Measurements from ENCODE around the gene SHROOM2.

SHROOM2 gene

GRCh38 chrX:9859711-9860555, 73.7 kb downstream of the SHROOM2 start:
- ChIA-PET CTCF (no interaction called here), POLR2A (no interaction called here)
- Histone ChIP-seq H3K4me3 (ENCODE audit: low read depth, low read length) (no peak overlapping the region), H3K27ac (ENCODE audit: extremely low read depth, low read depth, low read length) (no peak overlapping the region), H3K36me3 (ENCODE audit: control insufficient read depth in 2 of 2, insufficient read depth in 1 of 2, low read length in 2 of 2) (no peaks in the 10 kb centered on the region), H3K4me1 (ENCODE audit: control insufficient read depth, insufficient read depth, low read length) (no peaks in the 10 kb centered on the region), H3K9me3 (ENCODE audit: control insufficient read depth, insufficient read depth, low read depth, low read length) (no peaks in the 10 kb centered on the region)
- TF ChIP-seq ZNF677 (tag by site-specific recombination; IDR thresholded peaks at IDR 0.05) (no peak), ZBTB7A (tag by site-specific recombination; IDR thresholded peaks at IDR 0.05; ENCODE audit: low read depth) (no peak), ELK4 (IDR thresholded peaks at IDR 0.05; ENCODE audit: borderline replicate concordance, low read depth, low read length) (no peak), ZNF248 (tag by site-specific recombination; IDR thresholded peaks at IDR 0.05) (no peak), ZNF26 (tag by site-specific recombination; IDR thresholded peaks at IDR 0.05) (no peak), OSR2 (tag by site-specific recombination; IDR thresholded peaks at IDR 0.05) (no peak), MEIS1 (CRISPR knock-in tag; IDR thresholded peaks at IDR 0.05; ENCODE audit: borderline replicate concordance) (no peak), ZNF658 (tag by site-specific recombination; IDR thresholded peaks at IDR 0.05) (no peak), ZNF830 (tag by site-specific recombination; IDR thresholded peaks at IDR 0.05; ENCODE audit: low read depth) (no peak), ZNF555 (tag by site-specific recombination; conservative IDR thresholded peaks at IDR 0.05) (no peak), ZFP41 (tag by site-specific recombination; IDR thresholded peaks at IDR 0.05; ENCODE audit: borderline replicate concordance) (no peak), ZIC2 (tag by site-specific recombination; IDR thresholded peaks at IDR 0.05) (no peak), ZNF404 (tag by site-specific recombination; IDR thresholded peaks at IDR 0.05) (no peak), ZNF121 (tag by site-specific recombination; IDR thresholded peaks at IDR 0.05) (no peak), ZNF701 (tag by site-specific recombination; IDR thresholded peaks at IDR 0.05) (no peak), ZFHX2 (tag by site-specific recombination; conservative IDR thresholded peaks at IDR 0.05) (no peak), ZNF23 (tag by site-specific recombination; IDR thresholded peaks at IDR 0.05; ENCODE audit: borderline replicate concordance) (no peak), ZNF624 (tag by site-specific recombination; IDR thresholded peaks at IDR 0.05) (no peak)
- TF ChIP-seq, protein P1, sequence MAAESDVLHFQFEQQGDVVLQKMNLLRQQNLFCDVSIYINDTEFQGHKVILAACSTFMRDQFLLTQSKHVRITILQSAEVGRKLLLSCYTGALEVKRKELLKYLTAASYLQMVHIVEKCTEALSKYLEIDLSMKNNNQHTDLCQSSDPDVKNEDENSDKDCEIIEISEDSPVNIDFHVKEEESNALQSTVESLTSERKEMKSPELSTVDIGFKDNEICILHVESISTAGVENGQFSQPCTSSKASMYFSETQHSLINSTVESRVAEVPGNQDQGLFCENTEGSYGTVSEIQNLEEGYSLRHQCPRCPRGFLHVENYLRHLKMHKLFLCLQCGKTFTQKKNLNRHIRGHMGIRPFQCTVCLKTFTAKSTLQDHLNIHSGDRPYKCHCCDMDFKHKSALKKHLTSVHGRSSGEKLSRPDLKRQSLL (tag by site-specific recombination; IDR thresholded peaks at IDR 0.05) = no peak

GRCh38 chrX:9860826-9861225, 74.6 kb downstream of the SHROOM2 start:
- Histone ChIP-seq H3K4me1 (ENCODE audit: control insufficient read depth, insufficient read depth, low read length) (no peaks in the 10 kb centered on the region), H3K36me3 (ENCODE audit: control insufficient read depth in 2 of 2, insufficient read depth in 1 of 2, low read length in 2 of 2) (no peaks in the 10 kb centered on the region), H3K27ac (ENCODE audit: extremely low read depth, low read depth, low read length) (no peak overlapping the region), H3K9me3 (ENCODE audit: control insufficient read depth, insufficient read depth, low read depth, low read length) (no peaks in the 10 kb centered on the region), H3K4me3 (ENCODE audit: low read depth, low read length) (no peak overlapping the region)
- CTCF ChIA-PET = no interaction called here
- POLR2A ChIA-PET = no interaction called here
- no peak for TF ChIP-seq ZNF514 (tag by site-specific recombination; IDR thresholded peaks at IDR 0.05)
- TF ChIP-seq, protein P2, sequence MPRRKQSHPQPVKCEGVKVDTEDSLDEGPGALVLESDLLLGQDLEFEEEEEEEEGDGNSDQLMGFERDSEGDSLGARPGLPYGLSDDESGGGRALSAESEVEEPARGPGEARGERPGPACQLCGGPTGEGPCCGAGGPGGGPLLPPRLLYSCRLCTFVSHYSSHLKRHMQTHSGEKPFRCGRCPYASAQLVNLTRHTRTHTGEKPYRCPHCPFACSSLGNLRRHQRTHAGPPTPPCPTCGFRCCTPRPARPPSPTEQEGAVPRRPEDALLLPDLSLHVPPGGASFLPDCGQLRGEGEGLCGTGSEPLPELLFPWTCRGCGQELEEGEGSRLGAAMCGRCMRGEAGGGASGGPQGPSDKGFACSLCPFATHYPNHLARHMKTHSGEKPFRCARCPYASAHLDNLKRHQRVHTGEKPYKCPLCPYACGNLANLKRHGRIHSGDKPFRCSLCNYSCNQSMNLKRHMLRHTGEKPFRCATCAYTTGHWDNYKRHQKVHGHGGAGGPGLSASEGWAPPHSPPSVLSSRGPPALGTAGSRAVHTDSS (tag by site-specific recombination; IDR thresholded peaks at IDR 0.05) = no peak
- no peak for TF ChIP-seq BCL11A (tag by site-specific recombination; IDR thresholded peaks at IDR 0.05; ENCODE audit: low read depth)
- TF ChIP-seq, protein P3, sequence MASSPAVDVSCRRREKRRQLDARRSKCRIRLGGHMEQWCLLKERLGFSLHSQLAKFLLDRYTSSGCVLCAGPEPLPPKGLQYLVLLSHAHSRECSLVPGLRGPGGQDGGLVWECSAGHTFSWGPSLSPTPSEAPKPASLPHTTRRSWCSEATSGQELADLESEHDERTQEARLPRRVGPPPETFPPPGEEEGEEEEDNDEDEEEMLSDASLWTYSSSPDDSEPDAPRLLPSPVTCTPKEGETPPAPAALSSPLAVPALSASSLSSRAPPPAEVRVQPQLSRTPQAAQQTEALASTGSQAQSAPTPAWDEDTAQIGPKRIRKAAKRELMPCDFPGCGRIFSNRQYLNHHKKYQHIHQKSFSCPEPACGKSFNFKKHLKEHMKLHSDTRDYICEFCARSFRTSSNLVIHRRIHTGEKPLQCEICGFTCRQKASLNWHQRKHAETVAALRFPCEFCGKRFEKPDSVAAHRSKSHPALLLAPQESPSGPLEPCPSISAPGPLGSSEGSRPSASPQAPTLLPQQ (tag by site-specific recombination; IDR thresholded peaks at IDR 0.05) = no peak
- no peak for TF ChIP-seq ZBTB48 (tag by site-specific recombination; IDR thresholded peaks at IDR 0.05)
- TF ChIP-seq ZBTB21 (tag by site-specific recombination; IDR thresholded peaks at IDR 0.05) = no peak
- TF ChIP-seq ZNF621 (tag by site-specific recombination; IDR thresholded peaks at IDR 0.05) = no peak
- TF ChIP-seq, protein P4, sequence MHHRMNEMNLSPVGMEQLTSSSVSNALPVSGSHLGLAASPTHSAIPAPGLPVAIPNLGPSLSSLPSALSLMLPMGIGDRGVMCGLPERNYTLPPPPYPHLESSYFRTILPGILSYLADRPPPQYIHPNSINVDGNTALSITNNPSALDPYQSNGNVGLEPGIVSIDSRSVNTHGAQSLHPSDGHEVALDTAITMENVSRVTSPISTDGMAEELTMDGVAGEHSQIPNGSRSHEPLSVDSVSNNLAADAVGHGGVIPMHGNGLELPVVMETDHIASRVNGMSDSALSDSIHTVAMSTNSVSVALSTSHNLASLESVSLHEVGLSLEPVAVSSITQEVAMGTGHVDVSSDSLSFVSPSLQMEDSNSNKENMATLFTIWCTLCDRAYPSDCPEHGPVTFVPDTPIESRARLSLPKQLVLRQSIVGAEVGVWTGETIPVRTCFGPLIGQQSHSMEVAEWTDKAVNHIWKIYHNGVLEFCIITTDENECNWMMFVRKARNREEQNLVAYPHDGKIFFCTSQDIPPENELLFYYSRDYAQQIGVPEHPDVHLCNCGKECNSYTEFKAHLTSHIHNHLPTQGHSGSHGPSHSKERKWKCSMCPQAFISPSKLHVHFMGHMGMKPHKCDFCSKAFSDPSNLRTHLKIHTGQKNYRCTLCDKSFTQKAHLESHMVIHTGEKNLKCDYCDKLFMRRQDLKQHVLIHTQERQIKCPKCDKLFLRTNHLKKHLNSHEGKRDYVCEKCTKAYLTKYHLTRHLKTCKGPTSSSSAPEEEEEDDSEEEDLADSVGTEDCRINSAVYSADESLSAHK (tag by site-specific recombination; IDR thresholded peaks at IDR 0.05) = no peak

All from HEK293 (cell line).